WTC11 (cell line): ENCODE data around the gene RLF. TPM values are rescaled to one million over a fixed set of nuclear protein-coding genes. Genes with fewer than 3 reads are reported as not detected.

Source experiments
- ATAC-seq: fragments of 200-7000 bp; cut with Tn5 transposase; 2 replicates; pipeline ENCODE4 v1.10.0; 2021; ENCODE audit warnings: mild to moderate bottlenecking, moderate library complexity
- CTCF ChIA-PET: fragments of 300-600 bp; sonication (Branson Sonifier 250); formaldehyde crosslinking; loops from one replicate; lab custom pipeline; 2021; ENCODE audit warnings: antibody characterized with exemption; lab: Charles Lee
- POLR2A ChIA-PET: fragments of 350-600 bp; sonication (Branson Sonifier 250); formaldehyde crosslinking; loops from one replicate; lab custom pipeline; 2021; ENCODE audit warnings: antibody characterized with exemption; lab: Charles Lee
- DNase-seq: peaks from one replicate; pipeline ENCODE4 v3.0.0; 2021; ENCODE audit warnings: low spot score
- H3K27ac Mint-ChIP-seq: 2 replicates; pipeline ENCODE4 v1.8.0; 2021; ENCODE audit warnings: mixed read lengths
- H3K27me3 Mint-ChIP-seq: 2 replicates; pipeline ENCODE4 v1.8.0; 2021; ENCODE audit warnings: low read depth, mild to moderate bottlenecking, moderate library complexity, mixed read lengths
- H3K36me3 Mint-ChIP-seq: 2 replicates; pipeline ENCODE4 v1.8.0; 2021; ENCODE audit warnings: mixed read lengths
- H3K4me1 Mint-ChIP-seq: 2 replicates; pipeline ENCODE4 v1.8.0; 2022; ENCODE audit warnings: mixed read lengths
- H3K4me3 Mint-ChIP-seq: 2 replicates; pipeline ENCODE4 v1.8.0; 2021; ENCODE audit warnings: mild to moderate bottlenecking, moderate library complexity, mixed read lengths
- H3K9me3 Mint-ChIP-seq: 2 replicates; pipeline ENCODE4 v1.8.0; 2021; ENCODE audit warnings: mixed read lengths
- ERG ChIP-seq: fragments of 250-450 bp; sonication (Bioruptor Pico); IDR thresholded peaks from 2 replicates; pipeline ENCODE4 v1.8.0; 2021; ENCODE audit warnings: mild to moderate bottlenecking
- ETV6 ChIP-seq: sonication (generic); formaldehyde crosslinking; IDR thresholded peaks from 2 replicates; pipeline ENCODE4 v1.8.1; 2022; ENCODE audit warnings: mild to moderate bottlenecking, missing genetic modification reagents
- GABPB1 ChIP-seq: sonication (generic); formaldehyde crosslinking; IDR thresholded peaks from 2 replicates; pipeline ENCODE4 v1.8.1; 2023; ENCODE audit warnings: mild to moderate bottlenecking, missing genetic modification reagents
- GTF2I ChIP-seq: fragments of 250-450 bp; sonication (Bioruptor Pico); conservative IDR thresholded peaks from 2 replicates; pipeline ENCODE4 v1.4.0; 2021; ENCODE audit warnings: mild to moderate bottlenecking
- HMGA2 ChIP-seq: fragments of 250-450 bp; sonication (Bioruptor Pico); IDR thresholded peaks from 2 replicates; pipeline ENCODE4 v1.4.0; 2021; ENCODE audit warnings: mild to moderate bottlenecking, moderate library complexity
- HMGXB4 ChIP-seq: sonication (generic); formaldehyde crosslinking; IDR thresholded peaks from 2 replicates; pipeline ENCODE4 v1.8.1; 2023; ENCODE audit warnings: mild to moderate bottlenecking, moderate library complexity, missing genetic modification reagents
- JAZF1 ChIP-seq: fragments of 250-450 bp; sonication (Bioruptor Pico); IDR thresholded peaks from 2 replicates; pipeline ENCODE4 v1.9.0; 2021; ENCODE audit warnings: moderate library complexity, mild to moderate bottlenecking, inconsistent platforms
- JUN ChIP-seq: sonication (generic); formaldehyde crosslinking; IDR thresholded peaks from 2 replicates; pipeline ENCODE4 v1.8.0; 2023; ENCODE audit warnings: mild to moderate bottlenecking, missing genetic modification reagents
- NR1H2 ChIP-seq: sonication (generic); formaldehyde crosslinking; IDR thresholded peaks from 2 replicates; pipeline ENCODE4 v1.9.0; 2021; ENCODE audit warnings: mild to moderate bottlenecking, moderate library complexity, missing genetic modification reagents
- RELA ChIP-seq: sonication (generic); formaldehyde crosslinking; IDR thresholded peaks from 2 replicates; pipeline ENCODE4 v1.8.1; 2022; ENCODE audit warnings: missing genetic modification reagents, mild to moderate bottlenecking, borderline replicate concordance
- SMAD4 ChIP-seq: sonication (generic); formaldehyde crosslinking; IDR thresholded peaks from 2 replicates; pipeline ENCODE4 v1.8.0; 2022; ENCODE audit warnings: mild to moderate bottlenecking, missing genetic modification reagents
- STAT6 ChIP-seq: sonication (generic); formaldehyde crosslinking; conservative IDR thresholded peaks from 2 replicates; pipeline ENCODE4 v1.8.1; 2023; ENCODE audit warnings: mild to moderate bottlenecking, low read depth, missing genetic modification reagents, moderate library complexity
- ZNF281 ChIP-seq: sonication (generic); formaldehyde crosslinking; IDR thresholded peaks from 2 replicates; pipeline ENCODE4 v1.8.0; 2023; ENCODE audit warnings: mild to moderate bottlenecking, missing genetic modification reagents
- ZSCAN18 ChIP-seq: fragments of 250-450 bp; sonication (Bioruptor Pico); IDR thresholded peaks from 2 replicates; pipeline ENCODE4 v2.1.2; 2022; ENCODE audit warnings: mild to moderate bottlenecking, moderate library complexity
- total RNA-seq: library from RNA; stranded (reverse); gene quantifications from 3 replicates; pipeline ENCODE4 v1.2.3, GENCODE V29; 2021

The RLF gene
- total RNA-seq, 1 experiment from 2014 or later: 18.5 TPM

- no peaks in the 10 kb centered on the region for H3K27me3 Mint-ChIP-seq
- CTCF ChIA-PET: interaction anchor here (3.2 to 4.1 kb wide), 2 partner anchors 40 to 154 kb away, joined by 18 to 20 read pairs; no protein-coding TSS in a partner anchor
- ATAC-seq (no peak), DNase-seq (no peak)
- no peaks in the 10 kb centered on the region for H3K9me3 Mint-ChIP-seq
- peaks cover 30% of the 10 kb centered on the region for H3K4me1 Mint-ChIP-seq
- no peak overlapping the region for H3K4me3 Mint-ChIP-seq
- peaks cover 5% of the 10 kb centered on the region for H3K36me3 Mint-ChIP-seq
- no peak for TF ChIP-seq HMGXB4 (CRISPR knock-in tag)
- no peak for TF ChIP-seq STAT6 (CRISPR knock-in tag)
- no peak for TF ChIP-seq JAZF1 (CRISPR knock-in tag)
- no peak for TF ChIP-seq NR1H2
- TF ChIP-seq GABPB1: no peak
- TF ChIP-seq, all 79 proteins: peak for 0
- POLR2A ChIA-PET: no interaction called here
- no peak overlapping the region for H3K27ac Mint-ChIP-seq
Observed at GRCh38 chr1:40184193-40184592, 23.0 kb downstream of the RLF start.

GRCh38 chr1:40185951-40186864 lies 25.0 kb downstream of the RLF start:
- peaks cover 15% of the 10 kb centered on the region for H3K4me1 Mint-ChIP-seq
- ATAC-seq: no peak
- peaks cover 24% of the 10 kb centered on the region for H3K36me3 Mint-ChIP-seq
- POLR2A ChIA-PET: interaction anchor here (0.6 kb wide), 1 partner anchor 41 kb away, joined by 3 read pairs; no protein-coding TSS in a partner anchor
- no peaks in the 10 kb centered on the region for H3K9me3 Mint-ChIP-seq
- TF ChIP-seq RELA: no peak
- TF ChIP-seq ETV6 (CRISPR knock-in tag): no peak
- TF ChIP-seq HMGA2: no peak
- no peak for TF ChIP-seq ERG (CRISPR knock-in tag)
- no peak for TF ChIP-seq ZNF281 (CRISPR knock-in tag)
- no peak for TF ChIP-seq GABPB1
- TF ChIP-seq JUN (CRISPR knock-in tag): no peak
- no peak for TF ChIP-seq ZSCAN18 (CRISPR knock-in tag)
- TF ChIP-seq GTF2I (CRISPR knock-in tag): no peak
- no peak for TF ChIP-seq SMAD4 (CRISPR knock-in tag)
- CTCF ChIA-PET: interaction anchor here (0.6 to 4.1 kb wide), 5 partner anchors 33 to 218 kb away, joined by 3 to 20 read pairs (median 4); no protein-coding TSS in a partner anchor
- no peak for DNase-seq
- no peak overlapping the region for H3K4me3 Mint-ChIP-seq
- peak overlapping the region; percentile 33 for H3K27ac Mint-ChIP-seq
- H3K27me3 Mint-ChIP-seq: no peaks in the 10 kb centered on the region
